Skeletal muscle satellite cell (primary cell): ENCODE results near the gene GNAI2.

Experiments
- H3K27me3 ChIP-seq: 2 replicates; pipeline ENCODE4 v1.7.0; 2013; ENCODE audit warnings: low read length; ENCODE audit not compliant: control insufficient read depth, insufficient read depth
- H3K36me3 ChIP-seq: 2 replicates; pipeline ENCODE4 v1.7.0; 2013; ENCODE audit warnings: mild to moderate bottlenecking, control low read depth, low read length; ENCODE audit not compliant: insufficient read depth
- H3K4me1 ChIP-seq: 2 replicates; pipeline ENCODE4 v1.7.0; 2013; ENCODE audit warnings: low read length; ENCODE audit not compliant: control insufficient read depth, insufficient read depth
- H3K4me2 ChIP-seq: 2 replicates; pipeline ENCODE4 v1.7.0; 2013; ENCODE audit warnings: mild to moderate bottlenecking, low read length
- H3K4me3 ChIP-seq: 2 replicates; pipeline ENCODE4 v1.7.0; 2013; ENCODE audit warnings: low read length
- H3K9ac ChIP-seq: 2 replicates; pipeline ENCODE4 v1.7.0; 2013; ENCODE audit warnings: mild to moderate bottlenecking, low read depth, low read length, moderate library complexity
- H3K9me3 ChIP-seq: replicated peaks from 2 replicates; pipeline ENCODE4 v1.7.0; 2013; ENCODE audit warnings: mild to moderate bottlenecking, control low read depth, low read length

GNAI2 gene

GRCh38 chr3:50262778-50263177, 26.8 kb downstream of the GNAI2 start:
- peaks cover 58% of the 10 kb centered on the region for H3K4me1 ChIP-seq
- H3K4me2 ChIP-seq, result no peak overlapping the region
- no peak overlapping the region for H3K9ac ChIP-seq
- no peaks in the 10 kb centered on the region for H3K27me3 ChIP-seq
- H3K9me3 ChIP-seq, result no peaks in the 10 kb centered on the region
- H3K4me3 ChIP-seq, result no peak overlapping the region
- H3K36me3 ChIP-seq, result peaks cover 20% of the 10 kb centered on the region

- Histone ChIP-seq H3K4me2 (peak overlapping the region; percentile 60), H3K27me3 (no peaks in the 10 kb centered on the region), H3K9ac (peak overlapping the region; percentile 10), H3K4me1 (peaks cover 65% of the 10 kb centered on the region), H3K36me3 (peaks cover 10% of the 10 kb centered on the region), H3K4me3 (no peak overlapping the region), H3K9me3 (no peaks in the 10 kb centered on the region)
Measured at GRCh38 chr3:50263478-50264382, 27.7 kb downstream of the GNAI2 start.

- H3K27me3 ChIP-seq, result no peaks in the 10 kb centered on the region
- H3K9ac ChIP-seq, result peak overlapping the region; percentile 44
- no peak overlapping the region for H3K4me3 ChIP-seq
- H3K4me2 ChIP-seq, result peak overlapping the region; percentile 60
- no peaks in the 10 kb centered on the region for H3K9me3 ChIP-seq
- peaks cover 69% of the 10 kb centered on the region for H3K4me1 ChIP-seq
- peaks cover 3% of the 10 kb centered on the region for H3K36me3 ChIP-seq
Measured at GRCh38 chr3:50264383-50264963, 28.5 kb downstream of the GNAI2 start.

- Histone ChIP-seq H3K4me2 (peak overlapping the region; percentile 21), H3K4me1 (peaks cover 71% of the 10 kb centered on the region), H3K9ac (peak overlapping the region; percentile 44), H3K27me3 (no peaks in the 10 kb centered on the region), H3K9me3 (no peaks in the 10 kb centered on the region), H3K4me3 (no peak overlapping the region), H3K36me3 (no peaks in the 10 kb centered on the region)
Measured at GRCh38 chr3:50264964-50265485, 29.0 kb downstream of the GNAI2 start.

GRCh38 chr3:50265571-50265970, 29.6 kb downstream of the GNAI2 start:
- Histone ChIP-seq H3K4me3 (no peak overlapping the region), H3K4me1 (peaks cover 72% of the 10 kb centered on the region), H3K9ac (peak overlapping the region; percentile 44)

GRCh38 chr3:50266017-50266416, 30.0 kb downstream of the GNAI2 start:
- H3K4me2 ChIP-seq, result no peak overlapping the region
- H3K4me3 ChIP-seq, result no peak overlapping the region
- no peaks in the 10 kb centered on the region for H3K9me3 ChIP-seq
- no peak overlapping the region for H3K9ac ChIP-seq
- H3K4me1 ChIP-seq, result peaks cover 71% of the 10 kb centered on the region
- no peaks in the 10 kb centered on the region for H3K27me3 ChIP-seq
- no peaks in the 10 kb centered on the region for H3K36me3 ChIP-seq

More at GRCh38 chr3:50265571-50265970, 29.6 kb downstream of the GNAI2 start:
- no peak overlapping the region for H3K4me2 ChIP-seq
- no peaks in the 10 kb centered on the region for H3K27me3 ChIP-seq
- H3K9me3 ChIP-seq, result no peaks in the 10 kb centered on the region
- no peaks in the 10 kb centered on the region for H3K36me3 ChIP-seq

GRCh38 chr3:50266836-50267235, 30.8 kb downstream of the GNAI2 start:
- Histone ChIP-seq H3K36me3 (no peaks in the 10 kb centered on the region), H3K4me2 (peak overlapping the region; percentile 80), H3K27me3 (no peaks in the 10 kb centered on the region), H3K9me3 (no peaks in the 10 kb centered on the region), H3K4me1 (peaks cover 64% of the 10 kb centered on the region), H3K4me3 (peak overlapping the region; percentile 69), H3K9ac (peak overlapping the region; percentile 58)

- peak overlapping the region; percentile 80 for H3K4me2 ChIP-seq
- no peaks in the 10 kb centered on the region for H3K36me3 ChIP-seq
- no peaks in the 10 kb centered on the region for H3K9me3 ChIP-seq
- peaks cover 64% of the 10 kb centered on the region for H3K4me1 ChIP-seq
- H3K9ac ChIP-seq, result peak overlapping the region; percentile 58
- peak overlapping the region; percentile 69 for H3K4me3 ChIP-seq
- H3K27me3 ChIP-seq, result no peaks in the 10 kb centered on the region
Measured at GRCh38 chr3:50267280-50267913, 31.4 kb downstream of the GNAI2 start.

GRCh38 chr3:50268276-50268675, 32.3 kb downstream of the GNAI2 start:
- Histone ChIP-seq H3K9me3 (no peaks in the 10 kb centered on the region), H3K36me3 (no peaks in the 10 kb centered on the region), H3K9ac (no peak overlapping the region), H3K4me1 (peaks cover 66% of the 10 kb centered on the region), H3K27me3 (no peaks in the 10 kb centered on the region), H3K4me3 (no peak overlapping the region), H3K4me2 (peak overlapping the region; percentile 54)

- peak within 1 kb of the TSS; percentile 2 for H3K4me3 ChIP-seq
- H3K36me3 ChIP-seq, result no peaks in the 10 kb centered on the region
- no peaks in the 10 kb centered on the region for H3K9me3 ChIP-seq
- H3K4me2 ChIP-seq, result peak within 1 kb of the TSS; percentile 54
- peaks cover 61% of the 10 kb centered on the region for H3K4me1 ChIP-seq
- H3K27me3 ChIP-seq, result no peaks in the 10 kb centered on the region
- H3K9ac ChIP-seq, result no peak within 1 kb of the TSS
Measured at GRCh38 chr3:50268703-50269451, 32.9 kb downstream of the GNAI2 start, which contains the start of gene SEMA3B. SEMA3B (plus strand) TSS chr3:50269147; CDS start chr3:50269241, 94 bp downstream.

GRCh38 chr3:50269460-50269859, 33.5 kb downstream of the GNAI2 start:
- no peak overlapping the region for H3K9ac ChIP-seq
- peaks cover 56% of the 10 kb centered on the region for H3K4me1 ChIP-seq
- peak overlapping the region; percentile 54 for H3K4me2 ChIP-seq
- no peaks in the 10 kb centered on the region for H3K27me3 ChIP-seq
- H3K9me3 ChIP-seq, result no peaks in the 10 kb centered on the region
- no peaks in the 10 kb centered on the region for H3K36me3 ChIP-seq
- peak overlapping the region; percentile 2 for H3K4me3 ChIP-seq
